Upper lobe of right lung (tissue), 1 donor: Measurements from ENCODE around the gene TIMM44. TPM values are rescaled to one million over a fixed set of nuclear protein-coding genes. Genes with fewer than 3 reads are reported as not detected.
A peak's percentile ranks its signal among the peaks of the same experiment; 100 is the strongest.

Experiments
- ATAC-seq: fragments of 200-7000 bp; cut with Tn5 transposase; one replicate; pipeline ENCODE4 v1.9.1; 2020; ENCODE audit warnings: mild to moderate bottlenecking, moderate library complexity
- DNase-seq: peaks from one replicate; pipeline ENCODE4 v3.0.0-alpha.2; 2020
- H3K27ac ChIP-seq: fragments of 200-600 bp; one replicate; pipeline ENCODE4 v1.8.0; 2022
- H3K27me3 ChIP-seq: fragments of 200-600 bp; one replicate; pipeline ENCODE4 v1.8.0; 2022; ENCODE audit warnings: mild to moderate bottlenecking
- H3K36me3 ChIP-seq: fragments of 200-600 bp; one replicate; pipeline ENCODE4 v1.8.0; 2022
- H3K4me1 ChIP-seq: fragments of 200-600 bp; one replicate; pipeline ENCODE4 v1.8.0; 2022
- H3K4me3 ChIP-seq: fragments of 200-600 bp; one replicate; pipeline ENCODE4 v1.8.0; 2022; ENCODE audit warnings: mild to moderate bottlenecking
- H3K9me3 ChIP-seq: fragments of 200-600 bp; one replicate; pipeline ENCODE4 v1.8.0; 2022
- intact Hi-C: fragments of 100-400 bp; cut with DNase I; formaldehyde crosslinking; loops from one replicate; pipeline ENCODE4 v1.11.0; 2022
- total RNA-seq: library from RNA; stranded (reverse); fragmentation: NEBNext Ultra II Directional; extraction: Animal tissue kit (Norgen Biotek cat#: 25700); gene quantifications from one replicate; pipeline ENCODE4 v1.2.1, GENCODE V29; 2021
- TF ChIP-seq, protein P1 (sequence below): fragments of 200-600 bp; IDR thresholded peaks from one replicate; pipeline ENCODE4 v1.8.0; 2022; ENCODE audit warnings: antibody characterized with exemption
- donor health status: DM: no; HTN: yes; CAD: no; lungs with severe emphysema.

Gene TIMM44
- total RNA-seq, 1 donor from 2014 or later = 49.8 TPM

DNA sequence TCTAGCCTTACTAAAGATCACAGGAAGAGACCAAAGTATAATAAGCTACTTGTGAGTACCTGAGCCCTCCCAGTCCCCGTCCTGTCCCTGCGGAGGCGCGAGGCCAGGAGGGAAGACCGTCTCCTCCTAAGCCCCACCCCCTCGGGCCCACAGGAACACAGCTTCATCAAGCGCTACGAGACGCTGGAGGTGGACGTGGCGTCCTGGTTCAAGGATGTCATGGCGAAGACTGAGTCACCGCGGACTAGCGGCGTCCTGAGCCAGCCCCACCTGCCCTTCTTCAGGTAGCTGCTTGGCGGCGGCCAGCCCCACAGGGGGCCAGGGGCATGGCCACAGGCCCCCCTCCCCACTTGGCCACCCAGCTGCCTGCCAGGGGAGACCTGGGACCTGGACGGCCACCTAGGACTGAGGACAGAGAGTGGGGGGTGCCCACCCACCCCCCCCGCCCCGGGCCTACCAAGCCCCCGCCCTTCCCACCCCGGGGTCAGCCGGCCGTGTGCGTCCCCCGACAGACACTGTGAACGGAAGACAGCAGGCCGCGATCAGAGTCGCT, 31.2 kb downstream of the TIMM44 start:
- TF ChIP-seq, protein P1, sequence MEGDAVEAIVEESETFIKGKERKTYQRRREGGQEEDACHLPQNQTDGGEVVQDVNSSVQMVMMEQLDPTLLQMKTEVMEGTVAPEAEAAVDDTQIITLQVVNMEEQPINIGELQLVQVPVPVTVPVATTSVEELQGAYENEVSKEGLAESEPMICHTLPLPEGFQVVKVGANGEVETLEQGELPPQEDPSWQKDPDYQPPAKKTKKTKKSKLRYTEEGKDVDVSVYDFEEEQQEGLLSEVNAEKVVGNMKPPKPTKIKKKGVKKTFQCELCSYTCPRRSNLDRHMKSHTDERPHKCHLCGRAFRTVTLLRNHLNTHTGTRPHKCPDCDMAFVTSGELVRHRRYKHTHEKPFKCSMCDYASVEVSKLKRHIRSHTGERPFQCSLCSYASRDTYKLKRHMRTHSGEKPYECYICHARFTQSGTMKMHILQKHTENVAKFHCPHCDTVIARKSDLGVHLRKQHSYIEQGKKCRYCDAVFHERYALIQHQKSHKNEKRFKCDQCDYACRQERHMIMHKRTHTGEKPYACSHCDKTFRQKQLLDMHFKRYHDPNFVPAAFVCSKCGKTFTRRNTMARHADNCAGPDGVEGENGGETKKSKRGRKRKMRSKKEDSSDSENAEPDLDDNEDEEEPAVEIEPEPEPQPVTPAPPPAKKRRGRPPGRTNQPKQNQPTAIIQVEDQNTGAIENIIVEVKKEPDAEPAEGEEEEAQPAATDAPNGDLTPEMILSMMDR = no peak
- Histone ChIP-seq H3K27ac (no peak overlapping the region), H3K27me3 (peaks cover 16% of the 10 kb centered on the region), H3K9me3 (no peaks in the 10 kb centered on the region), H3K4me1 (peaks cover 10% of the 10 kb centered on the region), H3K4me3 (no peak overlapping the region), H3K36me3 (peaks cover 39% of the 10 kb centered on the region)
- intact Hi-C loops = no loop called here
- DNase-seq (peak; percentile 61), ATAC-seq (no peak)

DNA sequence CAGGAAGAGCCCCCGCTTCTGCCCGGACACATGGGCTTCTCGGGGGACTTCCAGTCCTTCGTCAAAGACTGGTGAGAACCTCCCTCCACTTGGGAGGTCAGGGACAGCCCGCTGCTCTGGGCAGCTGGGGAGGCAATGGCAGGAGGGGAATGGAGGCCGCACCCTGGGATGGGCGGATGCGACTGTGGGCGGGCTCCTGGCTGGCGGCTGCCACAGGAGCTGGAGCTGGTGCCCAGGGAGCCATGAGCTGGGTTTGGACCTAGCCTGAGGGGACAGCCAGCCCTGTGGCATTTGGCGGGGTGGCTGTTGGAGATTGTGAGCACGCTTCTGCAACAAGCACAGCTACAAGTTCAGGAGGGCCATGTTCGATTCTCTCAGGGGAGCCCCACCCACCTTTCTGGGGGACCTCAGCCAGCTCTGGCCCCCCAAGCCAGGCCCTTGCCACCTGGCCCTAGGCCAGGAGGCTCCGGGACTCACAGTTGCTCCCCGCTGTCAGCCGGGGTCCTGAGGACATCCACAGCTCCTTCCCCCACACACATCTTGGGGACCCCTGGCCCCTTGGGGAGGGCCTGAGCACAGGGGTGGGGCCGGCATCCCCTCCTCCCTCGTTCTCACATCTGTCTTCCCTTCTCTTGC, 31.8 kb downstream of the TIMM44 start:
- H3K27ac ChIP-seq = no peak overlapping the region
- TF ChIP-seq, protein P1 = no peak
- H3K9me3 ChIP-seq = no peaks in the 10 kb centered on the region
- intact Hi-C loops = no loop called here
- H3K4me3 ChIP-seq = no peak overlapping the region
- no peak for DNase-seq
- H3K27me3 ChIP-seq = peaks cover 14% of the 10 kb centered on the region
- H3K4me1 ChIP-seq = peaks cover 6% of the 10 kb centered on the region
- H3K36me3 ChIP-seq = peaks cover 39% of the 10 kb centered on the region
- ATAC-seq = no peak

DNA sequence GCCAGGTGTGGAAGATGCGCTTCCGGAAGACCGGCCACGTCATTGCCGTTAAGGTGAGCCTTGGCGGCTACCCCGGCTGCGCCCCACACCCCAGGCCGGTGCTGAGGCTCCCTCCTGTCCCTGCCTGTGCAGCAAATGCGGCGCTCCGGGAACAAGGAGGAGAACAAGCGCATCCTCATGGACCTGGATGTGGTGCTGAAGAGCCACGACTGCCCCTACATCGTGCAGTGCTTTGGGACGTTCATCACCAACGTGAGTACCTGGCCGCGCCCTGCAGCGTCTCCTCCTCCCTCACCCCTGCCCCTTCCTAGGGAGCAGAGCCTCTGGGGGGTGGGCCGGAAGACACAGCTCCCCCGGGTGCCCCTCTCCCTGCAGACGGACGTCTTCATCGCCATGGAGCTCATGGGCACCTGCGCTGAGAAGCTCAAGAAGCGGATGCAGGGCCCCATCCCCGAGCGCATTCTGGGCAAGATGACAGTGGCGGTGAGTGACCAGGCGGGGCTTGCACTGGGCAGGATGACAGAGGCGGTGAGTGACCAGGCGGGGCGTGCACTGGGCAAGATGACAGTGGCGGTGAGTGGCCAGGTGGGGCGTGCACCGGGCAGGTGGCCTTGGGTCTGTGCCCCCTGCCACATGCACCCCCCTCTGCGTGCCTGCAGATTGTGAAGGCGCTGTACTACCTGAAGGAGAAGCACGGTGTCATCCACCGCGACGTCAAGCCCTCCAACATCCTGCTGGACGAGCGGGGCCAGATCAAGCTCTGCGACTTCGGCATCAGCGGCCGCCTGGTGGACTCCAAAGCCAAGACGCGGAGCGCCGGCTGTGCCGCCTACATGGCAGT, 32.9 kb downstream of the TIMM44 start:
- H3K36me3 ChIP-seq = peaks cover 39% of the 10 kb centered on the region
- H3K4me3 ChIP-seq = no peak overlapping the region
- DNase-seq = peak; percentile 64
- H3K4me1 ChIP-seq = peaks cover 3% of the 10 kb centered on the region
- no peak overlapping the region for H3K27ac ChIP-seq
- ATAC-seq = no peak
- intact Hi-C loops = no loop called here
- H3K9me3 ChIP-seq = no peaks in the 10 kb centered on the region
- TF ChIP-seq, protein P1 = no peak
- peaks cover 8% of the 10 kb centered on the region for H3K27me3 ChIP-seq

DNA sequence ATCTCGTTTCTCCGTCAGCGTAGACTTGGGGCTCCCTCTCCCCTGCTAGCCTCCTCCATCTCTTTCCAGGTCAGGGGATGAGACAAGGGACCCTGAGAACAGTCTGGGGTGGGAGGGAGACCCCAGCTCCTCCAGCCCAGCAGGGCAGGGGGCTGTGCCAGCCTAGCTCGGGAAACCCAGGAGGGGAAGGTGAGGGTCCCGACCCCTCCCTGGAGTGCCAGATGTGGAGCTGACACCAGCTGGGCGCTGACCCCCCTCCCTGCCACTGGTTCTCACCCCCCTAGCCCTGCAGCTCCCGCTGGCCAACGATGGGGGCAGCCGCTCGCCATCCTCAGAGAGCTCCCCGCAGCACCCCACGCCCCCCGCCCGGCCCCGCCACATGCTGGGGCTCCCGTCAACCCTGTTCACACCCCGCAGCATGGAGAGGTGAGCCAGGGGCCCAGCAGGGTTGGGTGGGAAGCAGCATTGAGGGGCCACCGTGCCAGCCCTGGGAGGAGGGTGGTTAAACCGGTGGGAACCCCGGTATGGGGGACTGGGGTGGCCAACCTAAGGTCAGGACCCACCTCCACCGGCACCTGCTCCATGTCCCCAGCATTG, 33.9 kb downstream of the TIMM44 start:
- TF ChIP-seq, protein P1 = no peak
- Histone ChIP-seq H3K9me3 (no peaks in the 10 kb centered on the region), H3K27ac (no peak overlapping the region), H3K27me3 (no peaks in the 10 kb centered on the region), H3K36me3 (peaks cover 39% of the 10 kb centered on the region), H3K4me3 (no peak overlapping the region), H3K4me1 (peaks cover 12% of the 10 kb centered on the region)
- intact Hi-C loops = no loop called here
- ATAC-seq = no peak
- DNase-seq = no peak

DNA sequence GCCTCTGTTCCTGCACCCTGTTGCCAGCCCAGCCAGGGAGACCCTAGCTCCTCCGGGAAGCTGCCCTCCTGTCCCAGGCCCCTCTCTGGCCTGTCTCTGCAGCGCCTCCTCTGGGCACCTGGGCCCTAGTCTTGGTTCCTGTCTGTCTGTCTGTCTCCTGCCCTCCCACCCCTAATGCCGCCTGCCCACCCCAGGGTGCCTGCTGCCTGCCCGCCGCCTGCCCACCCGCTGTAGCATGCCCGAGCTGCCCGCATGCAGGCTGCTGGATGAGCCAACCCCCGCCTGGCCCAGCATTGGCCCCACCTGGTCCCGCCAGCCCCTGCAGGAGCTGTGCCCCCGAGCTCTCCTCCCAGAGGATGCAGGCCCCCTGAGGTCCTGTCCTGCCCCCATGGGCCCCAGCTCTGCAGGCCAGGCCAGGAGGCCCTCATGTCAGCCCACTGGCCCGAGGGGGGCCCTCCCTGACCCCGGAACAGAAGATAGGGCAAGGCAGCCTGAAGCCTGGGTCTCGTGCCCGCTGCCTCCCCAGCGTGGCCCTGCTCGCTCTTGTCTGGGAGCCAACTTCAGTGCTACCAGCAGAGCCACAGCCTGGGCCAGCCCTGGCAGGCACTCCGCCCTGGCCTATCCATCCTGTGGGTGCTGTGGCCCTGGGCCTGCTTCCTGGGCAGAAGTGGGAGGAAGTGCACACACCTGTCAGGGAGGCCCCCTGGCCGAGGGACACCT, 34.6 kb downstream of the TIMM44 start:
- TF ChIP-seq, protein P1 = no peak
- no peak for DNase-seq

More for the DNA sequence above, 34.6 kb downstream of the TIMM44 start:
- Histone ChIP-seq H3K4me1 (peaks cover 14% of the 10 kb centered on the region), H3K27me3 (no peaks in the 10 kb centered on the region), H3K9me3 (no peaks in the 10 kb centered on the region), H3K4me3 (no peak overlapping the region), H3K27ac (no peak overlapping the region), H3K36me3 (peaks cover 39% of the 10 kb centered on the region)
- intact Hi-C loops = no loop called here
- ATAC-seq = no peak
